Adrenal gland (tissue), 12 donors: ENCODE results near the gene SYNPO. TPM values are rescaled to one million over a fixed set of nuclear protein-coding genes. Genes with fewer than 3 reads are reported as not detected.

Source experiments
- DNase-seq, 7 donors: peaks; one replicate each; pipeline ENCODE4 v3.0.0-alpha.2; 2019 to 2020
- H3K27ac ChIP-seq, 5 donors: fragments of 200-600 bp; sonication (generic) in 4 of 5; 1 replicate in 3 of 5; 2 replicates in 2 of 5; pipeline versions ENCODE4 v1.5.1 to v1.8.0; 2016 to 2020; ENCODE audit warnings: mild to moderate bottlenecking in 1 of 5
- H3K27me3 ChIP-seq: fragments of 200-600 bp; 2 replicates; pipeline ENCODE4 v1.8.0; 2021
- H3K36me3 ChIP-seq, 2 donors: fragments of 200-600 bp; replicated peaks in 1 of 2; 1 replicate in 1 of 2; 2 replicates in 1 of 2; pipeline versions ENCODE4 v1.5.1 to v1.8.0; 2018 to 2022
- H3K4me1 ChIP-seq, 2 donors: fragments of 200-600 bp; replicated peaks in 1 of 2; 1 replicate in 1 of 2; 2 replicates in 1 of 2; pipeline versions ENCODE4 v1.5.1 to v1.8.0; 2018 to 2021
- H3K4me3 ChIP-seq, 4 donors: fragments of 200-600 bp; sonication (generic) in 3 of 4; one replicate each; pipeline ENCODE4 v1.5.1; 2016 to 2018
- H3K9me3 ChIP-seq, 3 donors: fragments of 200-600 bp; sonication (generic) in 1 of 3; replicated peaks in 1 of 3; 1 replicate in 2 of 3; 2 replicates in 1 of 3; pipeline versions ENCODE4 v1.5.1 to v1.8.0; 2016 to 2021
- POLR2A ChIP-seq, 2 donors: fragments of 450-650 bp; IDR thresholded peaks; one replicate each; pipeline ENCODE4 v1.6.1; 2017; ENCODE audit warnings: antibody characterized with exemption in 2 of 2, mild to moderate bottlenecking in 2 of 2, moderate library complexity in 1 of 2
- WGBS, 4 donors: extraction: QIAGEN DNeasy Blood & Tissue Kit in 2 of 4; methylation state at CpG; one replicate each; pipeline versions ENCODE4 v1.1.5 to v1.1.7; 2013 to 2017; 5-methylcytosine and 5-hydroxymethylcytosine counted together
- intact Hi-C, 2 donors: fragments of 100-400 bp; cut with DNase I; formaldehyde crosslinking; loops; one replicate each; pipeline versions ENCODE4 v1.14.1 to v1.15.0; 2022 to 2023
- polyA plus RNA-seq, 3 donors: library from polyadenylated mRNA; stranded (reverse); fragments of 200-250 nt in 2 of 3; fragments of 350-450 nt in 1 of 3; fragmentation: Illumina TruSeq in 1 of 3; extraction: RNeasy Lipid Tissue Mini Kit (QIAGEN cat#74804) in 1 of 3; gene quantifications; one replicate each; pipeline ENCODE4 v1.2.3, GENCODE V29; 2013 to 2014
- total RNA-seq, 9 donors: library from RNA; depleted of rRNA in 4 of 9; stranded (reverse); fragments of >200 nt in 4 of 9; fragments of 120-200 nt in 1 of 9; fragmentation: NEBNext Ultra II Directional in 1 of 9; extraction: Animal tissue kit (Norgen Biotek cat#: 25700) in 1 of 9; gene quantifications; one replicate each; pipeline versions ENCODE4 v1.1.0 to v1.2.4, GENCODE V29; 2013 to 2023
- TF ChIP-seq, protein P1 (sequence below), 6 experiments: fragments of 450-650 bp in 4 of 6; fragments of 200-600 bp in 2 of 6; sonication (generic) in 1 of 6; IDR thresholded peaks; 1 replicate in 5 of 6; 2 replicates in 1 of 6; pipeline versions ENCODE4 v1.5.1 to v1.8.0; 2016 to 2021; ENCODE audit warnings: antibody characterized with exemption in 6 of 6, mild to moderate bottlenecking in 2 of 6, moderate library complexity in 1 of 6
- donor health status: healthy with polysubstance abuse.
- donor health status: Bipolar disorder and iron deficiency.
- donor health status: DM: yes; HTN: yes; CAD: no.
- donor health status: DM: no; HTN: no; CAD: no.
- donor health status: DM: no; HTN: no; CAD: no.
- donor health status: DM: yes; HTN: yes; CAD: no.

SYNPO gene
- total and polyA plus RNA-seq, 12 donors, result 10.0 to 293 (median 104) TPM

GRCh38 chr5:150653145-150653761 lies 12.8 kb downstream of the SYNPO start:
- 60 to 71% (median 64%) methylated on average over 4 to 5 of the region's 5 CpGs for WGBS, 4 donors
- Histone ChIP-seq H3K4me1 (peaks cover 26 to 75% of the 10 kb centered on the region in 2 donors), H3K4me3 (no peak overlapping the region), H3K27ac (peak overlapping the region in 4 of 5 donors; percentile 25 to 89 (median 64)), H3K36me3 (peaks cover 0 to 53% of the 10 kb centered on the region in 2 donors), H3K9me3 (no peaks in the 10 kb centered on the region), H3K27me3 (no peaks in the 10 kb centered on the region)
- TF ChIP-seq POLR2A (IDR thresholded peaks at IDR 0.05), result no peak
- TF ChIP-seq, protein P1, sequence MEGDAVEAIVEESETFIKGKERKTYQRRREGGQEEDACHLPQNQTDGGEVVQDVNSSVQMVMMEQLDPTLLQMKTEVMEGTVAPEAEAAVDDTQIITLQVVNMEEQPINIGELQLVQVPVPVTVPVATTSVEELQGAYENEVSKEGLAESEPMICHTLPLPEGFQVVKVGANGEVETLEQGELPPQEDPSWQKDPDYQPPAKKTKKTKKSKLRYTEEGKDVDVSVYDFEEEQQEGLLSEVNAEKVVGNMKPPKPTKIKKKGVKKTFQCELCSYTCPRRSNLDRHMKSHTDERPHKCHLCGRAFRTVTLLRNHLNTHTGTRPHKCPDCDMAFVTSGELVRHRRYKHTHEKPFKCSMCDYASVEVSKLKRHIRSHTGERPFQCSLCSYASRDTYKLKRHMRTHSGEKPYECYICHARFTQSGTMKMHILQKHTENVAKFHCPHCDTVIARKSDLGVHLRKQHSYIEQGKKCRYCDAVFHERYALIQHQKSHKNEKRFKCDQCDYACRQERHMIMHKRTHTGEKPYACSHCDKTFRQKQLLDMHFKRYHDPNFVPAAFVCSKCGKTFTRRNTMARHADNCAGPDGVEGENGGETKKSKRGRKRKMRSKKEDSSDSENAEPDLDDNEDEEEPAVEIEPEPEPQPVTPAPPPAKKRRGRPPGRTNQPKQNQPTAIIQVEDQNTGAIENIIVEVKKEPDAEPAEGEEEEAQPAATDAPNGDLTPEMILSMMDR (IDR thresholded peaks at IDR 0.05), result peak in 3 of 6 experiments; percentile 11 to 20 (median 19)
- intact Hi-C loops, result no loop called here
- DNase-seq, result peak in 1 of 7 donors; percentile 43

- DNase-seq, result no peak
- intact Hi-C loops, result no loop called here
- peak overlapping the region in 4 of 5 donors; percentile 25 to 89 (median 64) for H3K27ac ChIP-seq
- no peaks in the 10 kb centered on the region for H3K27me3 ChIP-seq
- no peak for TF ChIP-seq POLR2A (IDR thresholded peaks at IDR 0.05)
- TF ChIP-seq, protein P1 (IDR thresholded peaks at IDR 0.05), result no peak
- H3K4me1 ChIP-seq, result peaks cover 23 to 70% of the 10 kb centered on the region in 2 donors
- no peak overlapping the region for H3K4me3 ChIP-seq
- no peaks in the 10 kb centered on the region for H3K9me3 ChIP-seq
- WGBS, 4 donors, result 71 to 79% (median 76%) methylated on average over 2 of the region's 2 CpGs
- H3K36me3 ChIP-seq, result peaks cover 0 to 46% of the 10 kb centered on the region in 2 donors
Observed at GRCh38 chr5:150653762-150654556, 13.5 kb downstream of the SYNPO start.

- peaks cover 18 to 58% of the 10 kb centered on the region in 2 donors for H3K4me1 ChIP-seq
- peak in 2 of 7 donors; percentile 39 to 60 for DNase-seq
- peaks cover 0 to 33% of the 10 kb centered on the region in 2 donors for H3K36me3 ChIP-seq
- 71 to 78% (median 75%) methylated on average over 3 of the region's 3 CpGs for WGBS, 4 donors
- intact Hi-C loops, result loop anchor here (5.0 kb wide), 1 partner anchor 93 kb away; no protein-coding TSS in a partner anchor
- H3K27me3 ChIP-seq, result no peaks in the 10 kb centered on the region
- TF ChIP-seq, protein P1 (IDR thresholded peaks at IDR 0.05), result no peak
- no peak for TF ChIP-seq POLR2A (IDR thresholded peaks at IDR 0.05)
- peak overlapping the region in 1 of 5 donors; percentile 79 for H3K27ac ChIP-seq
- H3K9me3 ChIP-seq, result no peaks in the 10 kb centered on the region
- H3K4me3 ChIP-seq, result no peak overlapping the region
Observed at GRCh38 chr5:150655221-150655620, 14.8 kb downstream of the SYNPO start.
